ENCODE measurements around the gene PFKP.

The PFKP gene

DNA sequence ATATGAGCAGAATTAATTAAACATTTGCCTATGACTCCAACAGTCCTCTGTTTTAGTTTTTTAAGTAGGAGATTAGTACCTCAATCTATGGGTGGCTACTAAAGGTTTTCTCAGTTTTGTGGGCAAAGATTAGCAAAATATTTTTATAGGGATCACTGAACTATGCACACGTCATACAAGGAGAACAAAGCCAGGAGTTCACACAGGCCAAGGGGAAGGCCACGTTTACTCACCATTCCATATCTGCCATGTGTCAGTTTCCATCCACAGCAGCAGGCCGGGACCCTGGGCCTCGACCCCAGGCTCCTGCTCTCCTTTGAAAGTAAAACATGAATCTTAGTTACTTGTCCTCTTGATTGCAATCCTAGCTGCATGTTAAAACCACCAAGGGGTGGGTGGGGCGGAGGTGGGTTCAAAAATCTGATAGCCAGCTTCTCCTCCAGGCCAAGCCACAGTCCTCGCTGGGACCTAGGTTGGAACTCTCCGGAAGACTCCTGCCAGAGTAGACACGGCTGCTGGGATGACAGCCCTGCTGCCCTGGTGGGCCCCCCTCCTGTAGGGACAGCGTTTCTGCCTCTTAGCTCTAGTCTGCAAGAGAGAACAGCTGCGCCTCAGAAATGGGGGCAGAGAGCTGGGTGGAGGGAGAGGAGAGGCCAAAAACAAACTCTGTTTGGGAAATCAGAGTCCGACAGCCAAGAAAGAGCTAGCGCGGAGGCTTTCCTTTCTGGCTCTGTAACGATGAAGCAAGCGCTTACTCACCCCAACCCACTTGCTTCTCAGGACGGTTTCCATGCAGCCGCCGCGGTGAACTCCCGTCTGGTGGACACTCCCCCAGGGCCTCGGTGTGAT is 69.6 kb downstream of the PFKP start:
- FAIRE-seq, result no peak

DNA sequence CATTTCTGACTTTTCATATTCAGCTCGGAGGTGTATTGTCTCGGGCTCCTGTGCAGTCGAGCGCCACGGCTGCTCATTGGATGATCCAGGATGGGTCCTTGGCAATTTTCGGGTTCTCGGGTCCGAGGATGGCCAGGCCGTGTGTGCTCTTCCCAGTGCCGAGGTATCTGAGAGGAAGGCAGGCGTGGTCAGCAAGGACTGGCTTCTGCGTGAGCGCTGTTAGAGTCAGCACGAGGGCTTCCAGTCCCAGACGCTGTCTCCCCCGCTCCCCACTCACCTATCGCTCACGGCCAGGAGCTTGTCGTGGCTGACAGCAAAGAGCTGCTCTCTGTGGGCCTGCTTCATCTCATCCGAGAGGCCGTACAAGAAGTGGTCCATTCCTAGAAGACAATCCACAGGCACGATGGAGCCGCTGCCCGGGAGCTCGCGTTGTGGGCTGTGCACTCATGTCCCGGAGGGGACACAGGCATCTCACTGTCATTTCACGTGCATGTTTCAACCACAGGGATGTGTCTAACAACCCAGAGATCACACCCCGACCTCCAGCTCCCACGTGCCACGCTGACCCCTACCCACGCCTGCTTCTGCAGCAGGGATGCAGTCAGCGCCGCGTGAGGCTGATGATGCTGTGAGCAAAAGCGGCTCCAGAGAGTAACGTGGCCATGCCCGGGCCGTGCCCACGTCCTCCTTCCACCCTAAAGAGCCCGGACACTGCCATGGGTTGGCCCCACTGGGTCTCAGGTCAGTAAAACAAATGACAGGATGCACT is 70.8 kb downstream of the PFKP start:
- no peak for FAIRE-seq

DNA sequence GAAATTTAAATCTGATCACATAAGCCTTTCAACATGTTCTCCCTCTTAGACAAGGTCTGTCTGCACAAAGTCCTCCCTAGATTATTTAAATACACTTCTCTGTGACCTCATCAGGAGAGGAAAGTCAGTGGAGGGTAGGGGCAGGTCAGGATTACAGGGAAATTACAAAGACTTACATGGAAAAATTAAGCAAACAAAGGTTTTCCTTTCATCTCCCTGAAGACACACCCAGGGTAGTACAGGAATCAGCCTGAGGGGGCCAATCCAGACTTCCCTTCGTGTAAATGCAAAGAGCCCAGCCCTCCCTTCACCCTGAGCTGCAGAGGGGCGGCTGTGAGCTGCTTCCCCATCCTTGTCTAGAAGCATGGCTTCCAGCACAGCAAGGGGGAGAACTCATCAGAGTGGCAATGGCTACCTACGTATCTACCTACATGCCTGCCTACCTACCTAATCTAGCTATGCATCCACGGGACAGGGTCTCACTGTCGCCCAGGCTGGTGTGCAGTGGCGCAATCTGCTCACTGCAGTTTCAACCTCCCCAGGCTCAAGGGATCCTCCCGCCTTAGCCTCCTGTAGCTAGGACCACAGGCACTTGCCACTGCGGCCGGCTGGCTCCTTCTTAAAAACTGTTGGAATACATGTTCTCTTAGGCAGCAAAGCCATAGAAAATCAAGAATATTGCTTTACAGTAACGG is 72.0 kb downstream of the PFKP start:
- FAIRE-seq, result no peak

DNA sequence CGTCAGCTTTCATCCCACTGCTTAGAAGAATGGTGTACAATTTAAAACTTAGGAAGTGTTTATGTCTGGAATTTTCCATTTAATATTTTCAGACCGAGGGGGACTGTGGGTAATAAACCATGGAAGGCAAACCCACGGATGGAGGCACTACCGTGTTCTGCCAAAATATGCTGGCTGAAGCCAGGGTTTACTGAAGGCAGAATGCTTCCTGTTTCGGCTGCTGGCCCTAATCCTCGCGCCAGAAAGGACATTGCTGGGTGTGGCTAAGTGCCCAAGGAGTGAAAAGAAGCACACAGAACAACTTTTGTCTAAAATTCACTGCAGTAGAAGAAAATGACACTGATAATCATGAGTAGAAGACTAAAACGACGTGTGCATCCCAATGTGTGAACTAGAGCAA is 72.9 kb downstream of the PFKP start:
- no peak for FAIRE-seq

DNA sequence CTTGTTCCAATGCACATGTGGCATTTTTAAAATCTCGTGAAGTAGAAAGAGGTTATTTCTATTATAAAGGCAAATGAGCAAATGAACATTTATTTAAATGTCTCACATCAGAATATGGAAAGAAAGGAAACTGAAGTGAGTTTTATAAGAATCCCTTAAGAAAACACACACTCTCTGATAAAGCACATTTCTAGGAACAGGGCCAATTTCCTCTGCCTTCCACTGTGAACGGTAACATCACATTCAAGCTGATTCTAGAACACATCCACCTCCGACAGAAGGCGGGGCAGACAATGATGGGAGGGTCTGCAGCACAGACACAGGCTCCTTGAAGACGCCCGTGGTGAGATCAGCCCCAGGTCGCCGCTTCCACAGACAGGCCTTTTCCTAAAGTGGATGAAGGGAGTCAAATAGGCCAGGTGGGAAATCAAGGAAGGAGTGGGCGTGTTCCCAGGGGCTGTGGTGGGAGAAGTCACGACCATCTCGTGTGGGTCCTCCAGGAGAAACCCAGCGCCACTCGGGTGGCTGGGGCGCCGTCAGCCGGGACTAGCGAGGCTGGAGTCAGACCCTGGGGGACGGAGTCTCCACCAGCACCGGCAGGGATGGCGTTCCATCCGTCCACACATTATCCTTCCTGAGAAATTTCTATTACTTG is 74.1 kb downstream of the PFKP start:
- FAIRE-seq, result no peak

DNA sequence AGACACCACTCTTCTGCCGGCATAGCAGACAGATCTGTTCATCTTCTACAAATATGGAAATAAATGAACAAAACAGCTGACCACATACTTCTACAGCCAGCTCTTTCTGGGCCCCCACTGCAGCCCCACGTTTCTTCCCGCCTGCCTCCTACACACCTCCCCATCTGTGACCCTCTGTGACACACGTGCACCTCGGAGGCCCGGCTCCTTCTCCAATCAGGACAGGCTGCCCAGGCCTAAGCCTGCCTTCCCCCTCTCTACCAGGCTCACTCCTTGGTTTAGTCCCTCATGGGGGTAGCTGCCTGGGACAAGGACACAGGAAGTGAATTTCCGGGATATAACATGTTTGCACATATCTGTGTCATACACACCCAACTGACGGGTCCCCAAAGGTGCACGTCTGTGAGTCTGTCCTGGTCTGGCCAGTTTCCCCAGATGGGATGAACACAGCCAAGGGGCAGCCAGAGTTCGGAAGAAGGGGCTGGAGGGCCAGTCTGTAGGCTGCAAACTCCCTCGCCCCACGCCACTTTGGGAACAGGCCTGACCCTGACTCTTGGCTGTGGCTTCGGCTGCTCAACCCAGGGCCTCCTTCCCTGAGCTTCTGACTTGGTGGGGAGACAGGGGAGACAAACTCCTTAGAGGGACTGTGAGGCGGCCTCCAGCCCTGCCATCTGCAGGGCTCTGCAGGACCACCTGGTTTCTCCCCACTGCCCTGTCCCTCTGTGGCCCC is 75.0 kb downstream of the PFKP start:
- FAIRE-seq, result no peak

DNA sequence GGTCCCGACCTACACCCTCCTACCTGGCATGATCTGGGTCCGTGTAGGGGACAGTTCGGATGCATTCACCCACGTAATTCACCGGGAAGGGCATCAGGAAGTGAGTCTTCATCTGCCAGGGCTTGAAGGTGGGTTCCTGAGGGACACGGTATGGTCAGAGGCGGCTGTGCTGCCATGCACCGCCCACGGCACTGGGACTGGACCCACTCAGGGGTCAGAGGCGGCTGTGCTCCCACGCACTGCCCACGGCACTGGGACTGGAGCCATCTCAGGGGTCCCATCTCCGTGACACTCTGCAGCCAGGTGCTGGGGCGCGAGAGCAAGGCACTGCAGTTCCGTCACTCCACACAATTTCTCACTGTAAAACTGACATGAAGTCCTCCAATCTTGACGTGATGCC is 76.0 kb downstream of the PFKP start:
- FAIRE-seq, result no peak

DNA sequence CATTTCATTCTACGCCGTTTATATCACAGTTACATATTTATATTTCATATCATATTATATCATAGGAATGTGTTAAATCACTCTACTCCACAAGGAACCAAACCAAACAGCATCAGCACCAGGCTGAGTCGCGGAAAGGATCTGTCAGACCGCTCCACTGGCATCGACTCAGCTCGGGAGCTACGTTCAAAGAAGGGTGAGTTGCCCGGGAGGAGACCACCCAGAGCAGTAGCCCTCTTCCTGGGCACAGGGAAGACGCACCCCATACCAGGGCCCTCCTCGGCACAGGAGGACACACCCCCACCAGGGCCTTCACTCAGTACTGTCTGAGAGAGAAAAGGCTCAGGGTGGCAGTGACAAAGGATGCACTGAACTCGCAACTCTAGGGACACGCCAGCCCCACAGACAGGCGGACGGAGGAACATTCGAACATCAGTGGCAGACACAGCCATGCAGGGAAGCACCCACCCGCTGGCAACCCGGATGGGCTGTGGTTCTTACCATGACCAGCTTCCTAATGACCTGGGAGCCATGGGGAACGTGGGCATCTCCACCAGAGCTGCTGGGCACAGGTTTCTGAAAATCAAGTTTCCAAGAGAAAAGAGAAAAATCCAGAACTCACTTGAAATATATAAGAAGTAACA is 76.6 kb downstream of the PFKP start:
- FAIRE-seq, result no peak

DNA sequence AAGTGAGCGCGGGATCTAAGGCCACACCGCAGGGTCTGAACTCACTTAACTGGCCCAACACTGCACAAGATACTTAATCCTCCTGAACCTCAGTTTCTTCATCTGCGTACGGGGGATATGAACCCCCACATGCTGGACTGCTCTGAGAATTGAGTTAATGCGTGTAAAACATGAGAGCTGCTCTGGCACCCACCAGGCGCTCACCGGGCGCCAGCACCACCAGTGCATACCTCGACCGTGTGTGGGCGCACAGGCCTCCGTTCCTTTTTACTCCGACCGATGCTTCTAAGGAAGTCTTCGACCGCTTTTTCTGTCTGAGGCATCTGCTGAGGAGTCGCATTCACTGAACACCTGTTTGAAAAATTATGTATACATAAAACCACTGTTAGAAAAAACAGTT is 78.0 kb downstream of the PFKP start:
- no peak for FAIRE-seq

DNA sequence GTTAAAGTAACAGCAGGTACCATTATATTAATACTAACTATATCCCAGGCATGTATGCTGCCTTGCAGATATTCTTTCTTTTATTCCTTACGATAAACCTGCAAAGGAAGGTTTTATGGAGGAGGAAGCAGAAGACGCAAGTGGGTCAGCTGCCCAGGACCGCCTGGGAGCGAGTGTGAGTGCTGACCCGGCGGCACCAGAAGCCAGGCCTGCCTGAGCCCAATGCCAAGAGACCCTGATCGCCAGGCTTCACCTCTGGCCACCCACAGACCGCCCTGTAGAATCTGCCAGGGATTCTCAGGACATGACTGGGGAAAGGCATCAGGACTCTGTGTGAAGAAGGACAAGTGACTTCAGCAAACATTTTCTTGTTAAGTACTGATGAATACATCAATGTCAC is 78.9 kb downstream of the PFKP start:
- FAIRE-seq, result no peak

DNA sequence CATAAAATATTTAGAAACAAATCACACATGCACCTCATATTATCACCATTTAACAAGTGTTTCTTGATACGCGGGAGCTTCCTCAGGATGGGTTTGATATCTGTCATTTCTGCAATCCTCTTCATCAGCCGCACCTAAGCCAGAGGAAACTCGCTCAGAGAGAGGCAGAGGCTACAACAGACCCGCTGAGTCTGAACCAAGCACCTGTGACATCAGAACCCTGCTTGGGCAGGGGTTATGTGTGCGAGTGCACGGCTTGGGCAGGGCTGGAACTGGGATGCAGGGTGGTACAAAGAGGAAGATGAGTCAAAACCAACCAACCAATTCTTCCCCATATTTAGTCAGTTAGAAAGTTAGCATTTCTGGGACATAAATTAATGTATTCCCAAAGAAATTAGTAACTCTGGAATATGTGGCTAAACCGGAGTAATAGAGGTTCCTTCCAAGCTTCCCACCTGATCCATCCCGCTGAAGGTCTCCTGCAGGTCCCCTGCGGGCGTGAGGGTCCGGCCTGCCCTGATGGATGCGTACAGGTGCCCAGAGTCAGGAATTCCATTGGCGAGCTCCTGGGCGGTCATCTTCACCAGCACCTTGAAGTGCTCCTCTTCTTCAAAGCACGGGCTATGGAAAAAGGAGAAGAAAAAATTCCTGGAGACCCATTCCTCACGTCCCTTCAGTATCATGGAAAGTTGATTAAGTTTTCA is 79.9 kb downstream of the PFKP start:
- no peak for FAIRE-seq

DNA sequence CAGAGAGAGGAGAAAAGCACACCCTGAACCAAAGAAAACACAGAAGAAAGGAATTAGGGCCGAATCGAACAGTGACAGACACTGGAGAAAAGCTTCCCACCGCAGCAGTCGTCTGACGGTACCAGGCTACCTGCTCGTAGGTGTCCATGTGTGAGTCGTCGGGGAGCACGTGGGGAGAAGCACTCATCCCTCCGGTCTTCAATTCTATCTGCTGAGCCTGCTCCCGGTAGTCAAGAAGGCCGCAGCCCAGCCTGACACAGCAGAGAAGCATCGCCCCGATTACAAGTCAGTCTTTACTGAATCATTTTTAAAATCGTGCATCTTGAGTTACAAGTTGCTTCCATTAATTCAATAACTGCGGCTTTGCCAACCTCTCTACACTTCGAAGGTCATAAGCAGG is 80.7 kb downstream of the PFKP start:
- FAIRE-seq, result no peak

DNA sequence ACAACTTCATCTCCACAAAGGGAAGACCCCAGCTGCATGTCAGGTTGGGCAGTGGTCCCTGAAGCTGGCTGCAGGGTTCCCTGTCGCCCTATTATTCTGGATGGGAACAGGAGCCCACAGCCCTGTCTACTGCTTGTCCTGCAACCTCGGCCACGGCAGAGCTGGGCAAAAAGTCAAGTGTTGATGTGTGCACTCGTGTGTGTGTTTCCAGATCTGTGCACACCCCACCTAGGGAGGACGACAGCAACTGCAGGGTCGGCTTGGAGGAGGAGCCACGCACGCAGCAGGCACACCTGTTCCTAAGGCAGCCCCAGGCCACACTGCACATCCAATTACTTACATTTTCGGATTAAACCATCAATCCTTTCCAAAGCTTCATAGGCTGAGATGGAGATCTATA is 81.6 kb downstream of the PFKP start:
- no peak for FAIRE-seq

DNA sequence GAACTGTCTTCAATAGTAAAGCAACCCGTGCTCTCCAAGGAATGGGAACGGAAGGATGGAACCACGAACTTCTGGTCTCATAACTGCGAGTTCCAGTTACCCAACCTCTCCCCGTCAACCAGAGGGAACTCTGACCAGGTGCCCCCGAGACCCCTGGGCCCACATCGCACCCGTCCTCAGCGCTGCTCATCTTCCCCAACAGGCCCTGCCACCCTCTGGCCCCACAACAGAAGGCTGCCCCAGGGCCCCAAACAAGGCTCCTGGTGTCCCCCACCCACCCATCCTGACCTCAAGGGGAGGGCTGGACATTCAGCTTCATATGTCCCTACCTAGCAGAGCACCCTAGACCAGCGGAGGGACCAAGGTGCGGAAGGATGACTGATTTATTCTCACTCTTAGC is 82.6 kb downstream of the PFKP start:
- no peak for FAIRE-seq

DNA sequence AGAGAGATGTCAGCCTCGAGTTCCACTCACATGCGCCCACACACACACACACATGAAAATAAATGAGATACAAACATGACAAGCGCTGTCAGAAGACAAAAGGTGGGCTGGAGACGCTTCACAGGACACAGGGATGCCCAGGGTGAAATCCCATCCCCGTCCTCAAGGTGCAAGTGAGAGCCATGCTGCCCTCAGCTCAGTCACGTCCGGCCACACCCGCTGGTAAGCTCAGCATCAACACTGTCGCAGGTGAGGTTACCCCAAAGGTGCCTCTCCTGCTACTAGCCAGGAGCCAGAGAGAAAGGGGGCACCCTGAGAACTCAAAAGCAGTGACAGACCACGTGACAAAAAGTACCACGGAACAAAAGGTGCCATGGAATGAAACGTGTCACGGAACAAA is 83.0 kb downstream of the PFKP start:
- FAIRE-seq, result no peak

DNA sequence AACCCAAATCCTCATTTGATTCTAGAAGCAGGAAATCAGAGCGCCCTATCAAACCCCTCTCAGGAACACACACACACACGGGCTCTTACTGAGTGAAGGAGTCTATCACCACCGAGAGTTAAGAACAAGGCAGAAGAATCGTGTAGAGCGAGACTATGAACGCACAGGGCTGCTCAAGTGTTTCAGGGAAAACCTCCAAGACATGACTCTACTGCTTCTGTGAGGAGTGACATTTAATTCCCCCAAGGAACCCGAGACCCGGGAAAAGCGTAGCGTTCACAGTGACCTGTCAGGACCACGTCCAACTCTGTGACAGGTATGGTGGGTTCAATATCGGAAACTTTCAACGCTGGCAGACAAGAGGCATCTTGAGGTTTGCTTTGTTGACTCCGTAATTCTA is 83.6 kb downstream of the PFKP start:
- FAIRE-seq, result no peak

DNA sequence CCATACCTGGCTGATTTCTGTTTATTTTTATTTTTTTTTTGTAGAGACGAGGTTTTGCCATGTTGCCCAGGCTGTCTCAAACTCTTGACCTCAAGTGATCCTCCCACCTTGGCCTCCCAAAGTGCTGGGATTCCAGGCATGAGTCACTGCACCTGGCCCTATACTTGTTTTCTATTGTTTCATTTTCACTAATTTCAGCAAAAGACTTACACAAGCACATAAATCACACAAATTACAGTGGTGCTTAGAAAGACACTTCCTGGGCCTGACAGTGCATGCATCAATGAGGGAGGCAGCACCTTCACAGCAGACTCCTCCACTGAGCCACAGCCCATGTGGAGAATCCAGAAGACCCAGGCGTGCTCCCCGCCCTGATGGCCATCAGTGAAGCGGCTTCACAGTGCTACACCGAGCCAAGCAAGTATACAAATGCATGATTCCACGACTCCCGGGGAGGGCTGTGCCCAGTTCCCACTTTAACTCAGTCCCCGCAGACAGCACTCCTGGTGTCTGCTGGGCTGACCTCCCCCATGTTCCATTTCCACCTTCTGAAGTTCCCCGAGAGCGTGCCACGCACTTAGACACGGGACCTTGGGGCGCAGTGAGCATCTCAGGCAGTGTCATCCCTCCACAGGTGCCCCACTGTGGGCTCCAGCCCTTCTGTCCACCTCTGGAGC is 84.7 kb downstream of the PFKP start:
- no peak for FAIRE-seq

DNA sequence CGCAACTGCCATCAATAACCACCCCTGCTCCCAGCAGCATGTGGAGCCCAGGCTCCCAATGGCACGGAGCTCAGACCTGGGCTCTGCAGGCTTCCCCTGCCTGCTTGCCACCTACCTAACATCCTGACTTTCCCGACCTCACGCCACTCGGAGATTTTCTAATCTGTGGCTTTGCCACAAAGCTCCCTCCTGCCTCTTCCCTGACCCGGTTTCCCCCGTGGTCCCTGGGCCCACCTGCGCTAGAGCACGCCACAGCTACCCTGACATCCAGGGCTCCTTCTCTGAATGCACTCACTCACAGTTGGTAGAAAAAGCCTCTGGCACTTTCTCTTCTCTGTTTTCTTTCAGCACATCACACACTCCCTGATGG is 85.2 kb downstream of the PFKP start:
- no peak for FAIRE-seq

DNA sequence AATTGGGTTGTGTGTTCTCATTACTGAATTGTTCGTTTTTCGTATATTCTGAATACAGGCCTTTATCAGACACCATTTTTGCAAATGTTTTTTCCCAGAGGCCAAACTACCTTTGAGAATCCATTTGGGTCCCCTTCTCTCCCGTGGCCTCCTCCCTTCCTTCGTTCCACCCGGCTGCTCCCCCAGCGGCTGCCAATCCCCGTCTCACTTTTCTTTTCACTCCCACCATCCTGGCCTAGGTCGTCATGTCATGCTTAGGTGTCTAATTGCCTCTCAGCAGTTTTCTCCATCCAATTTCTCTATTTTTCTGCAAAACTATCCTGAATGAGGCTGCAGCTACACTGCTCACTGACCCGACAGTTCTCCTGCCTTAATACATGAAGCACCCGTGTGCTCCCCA is 87.3 kb downstream of the PFKP start:
- no peak for FAIRE-seq

DNA sequence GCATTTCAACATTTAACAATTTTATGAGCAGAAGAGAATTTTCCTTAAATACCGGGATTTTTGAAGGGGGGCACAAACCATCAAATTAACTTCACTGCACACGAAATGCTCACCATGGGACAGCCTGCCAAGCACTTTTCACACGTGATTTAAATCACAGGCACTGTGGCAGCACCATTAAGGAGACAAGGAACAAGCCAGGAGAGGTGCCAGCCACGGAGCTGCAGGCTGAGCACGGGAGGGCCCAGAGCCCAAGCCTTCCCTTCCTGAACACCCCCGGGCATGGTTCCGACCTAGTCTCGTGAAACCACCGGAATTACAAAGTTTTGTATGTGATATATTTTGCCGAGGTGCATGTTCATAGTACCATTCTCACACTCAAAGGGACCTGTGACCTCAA is 91.8 kb downstream of the PFKP start:
- no peak for FAIRE-seq

DNA sequence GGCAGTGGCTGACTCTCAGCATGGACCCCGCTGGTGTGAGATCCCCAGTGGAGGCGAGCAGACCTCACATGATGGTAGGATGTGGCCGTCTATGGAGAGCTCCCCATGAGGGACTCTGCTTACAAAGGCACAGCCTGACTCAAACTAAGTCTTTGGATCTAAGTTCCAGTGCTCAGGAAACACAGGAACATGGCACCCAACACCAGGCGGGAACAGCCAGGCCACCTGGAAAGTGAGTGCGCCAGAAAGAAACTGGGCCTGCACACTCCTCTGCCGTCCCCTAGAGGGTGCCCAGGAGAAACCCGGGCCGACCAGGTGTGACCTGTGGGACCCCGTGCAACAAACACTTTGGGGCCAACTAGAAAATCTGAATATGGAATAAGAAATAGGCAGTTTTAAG is 95.2 kb downstream of the PFKP start:
- no peak for FAIRE-seq

Data from colon (tissue), 2 donors.